ENCODE data around the gene FAM110A.

GRCh38 chr20:792248-792647 is 41.3 kb upstream of the FAM110A start:
- no peak for TF ChIP-seq FOXA1 (IDR thresholded peaks at IDR 0.05)
- TF ChIP-seq ZNF384 (IDR thresholded peaks at IDR 0.05) = no peak
- TF ChIP-seq PKNOX1 (IDR thresholded peaks at IDR 0.05) = no peak
- TF ChIP-seq HDGF (IDR thresholded peaks at IDR 0.05; ENCODE audit: borderline replicate concordance) = no peak
- TF ChIP-seq SP1 (IDR thresholded peaks at IDR 0.05) = no peak
- no peak for TF ChIP-seq L3MBTL2 (conservative IDR thresholded peaks at IDR 0.05)

Measured in HEK293T (cell line).